Measurements from ENCODE around the gene HM13. TPM values are rescaled to one million over a fixed set of nuclear protein-coding genes. Genes with fewer than 3 reads are reported as not detected.

Gene HM13
- total and polyA plus RNA-seq, 2 of the 13 experiments (the other 11 are each of a cell fraction or from before 2014, with no cell fraction given) = 118 to 243 TPM

GRCh38 chr20:31605031-31605901, 91.0 kb downstream of the HM13 start, which contains the start of gene ID1 (continued):
- TF ChIP-seq ZNF331 (CRISPR knock-in tag; IDR thresholded peaks at IDR 0.05) (peak; percentile 97), JUN (CRISPR knock-in tag; IDR thresholded peaks at IDR 0.05) (peak; percentile 69; the same call in 1 of the 2 replicates), MXI1 (IDR thresholded peaks at IDR 0.05; ENCODE audit: borderline replicate concordance, low read depth, low read length) (peak; percentile 88; the same call in 1 of the 3 replicates), HDAC2 (CRISPR knock-in tag; IDR thresholded peaks at IDR 0.05) (peak; percentile 22; the same call in 1 of the 2 replicates), ZNF576 (CRISPR knock-in tag; IDR thresholded peaks at IDR 0.05) (0 out of 2 replicates have a peak, but pooled peaks have one; percentile 32), ZNF549 (CRISPR knock-in tag; IDR thresholded peaks at IDR 0.05) (peak; percentile 46; the same call in 1 of the 2 replicates), KLF9 (CRISPR knock-in tag; IDR thresholded peaks at IDR 0.05; ENCODE audit: low read depth) (peak; percentile 99), PBX3 (CRISPR knock-in tag; IDR thresholded peaks at IDR 0.05; ENCODE audit: borderline replicate concordance) (no peak), TFDP2 (CRISPR knock-in tag; IDR thresholded peaks at IDR 0.05) (peak; percentile 85), ZFP41 (CRISPR knock-in tag; IDR thresholded peaks at IDR 0.05; ENCODE audit: borderline replicate concordance) (peak; percentile 68; the same call in 1 of the 2 replicates), CTCF (CRISPR knock-in tag; IDR thresholded peaks at IDR 0.05) (peak; percentile 8; the same call in 1 of the 2 replicates), TERF1 (CRISPR knock-in tag; IDR thresholded peaks at IDR 0.05) (0 out of 2 replicates have a peak, but pooled peaks have one; percentile 38), FOXJ3 (CRISPR knock-in tag; IDR thresholded peaks at IDR 0.05; ENCODE audit: borderline replicate concordance) (peak; percentile 68), ZNF292 (CRISPR knock-in tag; IDR thresholded peaks at IDR 0.05; ENCODE audit: borderline replicate concordance, low read depth) (no peak; the same call in 1 of the 2 replicates), HOXA7 (CRISPR knock-in tag; IDR thresholded peaks at IDR 0.05) (no peak), PRDM15 (CRISPR knock-in tag; IDR thresholded peaks at IDR 0.05) (peak; percentile 89), KLF16 (CRISPR knock-in tag; IDR thresholded peaks at IDR 0.05) (peak; percentile 90 to 100; a peak in 2 of 4 replicates)

All from HepG2 (cell line).